SK-N-SH (cell line): ENCODE measurements around the gene HDAC6. TPM values are rescaled to one million over a fixed set of nuclear protein-coding genes. Genes with fewer than 3 reads are reported as not detected.

Experiments
- CTCF ChIA-PET: fragments of 300-600, 350-600 bp; formaldehyde crosslinking; extraction: SDS; loops from one replicate; lab custom pipeline; 2021; lab: Yijun Ruan, JAX
- POLR2A ChIA-PET: fragments of 350-600 bp; sonication (Branson Sonifier 250); formaldehyde crosslinking; extraction: SDS; loops from one replicate; lab custom pipeline; 2020; ENCODE audit warnings: antibody characterized with exemption, inconsistent platforms; lab: Yijun Ruan, JAX
- DNase-seq: peaks from one replicate; pipeline ENCODE4 v3.0.0; 2012
- H2AFZ ChIP-seq: fragments of 200-600 bp; sonication (generic); 2 replicates; pipeline ENCODE4 v1.8.1; 2016; ENCODE audit warnings: antibody characterized with exemption, mild to moderate bottlenecking, low read depth
- H3F3A ChIP-seq: fragments of 200-600 bp; sonication (generic); replicated peaks from 2 replicates; pipeline ENCODE3; 2016; ENCODE audit warnings: antibody characterized with exemption, mild to moderate bottlenecking; ENCODE audit not compliant: insufficient read depth
- H3K27ac ChIP-seq, 2 experiments: fragments of 200-500 bp in 1 of 2; fragments of 200-600 bp in 1 of 2; sonication (Bioruptor generic) in 1 of 2; sonication (generic), shearing (Covaris generic) in 1 of 2; 2 replicates each; pipeline versions ENCODE4 v1.5.1 to v1.6.1; 2014 to 2016; ENCODE audit warnings: low read depth in 2 of 2, inconsistent platforms in 1 of 2, low read length in 1 of 2, mild to moderate bottlenecking in 1 of 2, mixed read lengths in 1 of 2
- H3K27me3 ChIP-seq: fragments of 200-600 bp; sonication (generic), shearing (Covaris generic); 2 replicates; pipeline ENCODE4 v1.6.1; 2016; ENCODE audit warnings: mixed run types; ENCODE audit not compliant: insufficient read depth
- H3K36me3 ChIP-seq, 2 experiments: fragments of 200-500 bp in 1 of 2; fragments of 200-600 bp in 1 of 2; sonication (Bioruptor generic) in 1 of 2; sonication (generic) in 1 of 2; replicated peaks in 1 of 2; 2 replicates each; pipeline versions ENCODE3 to v1.5.1; 2014 to 2016; ENCODE audit warnings: low read length in 1 of 2, mild to moderate bottlenecking in 1 of 2; ENCODE audit not compliant: insufficient read depth in 2 of 2, control insufficient read depth in 1 of 2
- H3K4me1 ChIP-seq, 2 experiments: fragments of 200-500 bp in 1 of 2; fragments of 200-600 bp in 1 of 2; sonication (Bioruptor generic) in 1 of 2; sonication (generic), shearing (Covaris generic) in 1 of 2; 2 replicates each; pipeline versions ENCODE4 v1.5.1 to v1.6.1; 2014 to 2016; ENCODE audit warnings: low read depth in 1 of 2, low read length in 1 of 2, mixed run types in 1 of 2; ENCODE audit not compliant: insufficient read depth in 2 of 2, control insufficient read depth in 1 of 2
- H3K4me2 ChIP-seq: fragments of 200-600 bp; sonication (generic), shearing (Covaris generic); 2 replicates; pipeline ENCODE4 v1.6.1; 2017; ENCODE audit warnings: mixed run types
- H3K4me3 ChIP-seq, 2 experiments: fragments of 200-500 bp in 1 of 2; fragments of 200-600 bp in 1 of 2; sonication (Bioruptor generic) in 1 of 2; sonication (generic), shearing (Covaris generic) in 1 of 2; 2 replicates each; pipeline versions ENCODE4 v1.5.1 to v1.8.1; 2014 to 2016; ENCODE audit warnings: low read depth in 2 of 2, inconsistent platforms in 1 of 2, low read length in 1 of 2, mild to moderate bottlenecking in 1 of 2, mixed read lengths in 1 of 2, moderate library complexity in 1 of 2
- H3K79me2 ChIP-seq: fragments of 200-600 bp; sonication (generic); 2 replicates; pipeline ENCODE4 v1.8.1; 2017; ENCODE audit warnings: mild to moderate bottlenecking; ENCODE audit not compliant: insufficient read depth
- H3K9ac ChIP-seq: fragments of 200-600 bp; sonication (generic); 2 replicates; pipeline ENCODE4 v1.6.1; 2017; ENCODE audit warnings: mixed run types
- H3K9me2 ChIP-seq: fragments of 200-600 bp; sonication (generic); 2 replicates; pipeline ENCODE4 v1.6.1; 2017; ENCODE audit warnings: mixed run types
- H3K9me3 ChIP-seq: fragments of 200-600 bp; sonication (generic); 2 replicates; pipeline ENCODE4 v1.6.1; 2017; ENCODE audit warnings: mixed run types, mild to moderate bottlenecking, moderate library complexity
- H4K20me1 ChIP-seq: fragments of 200-600 bp; sonication (generic); 2 replicates; pipeline ENCODE4 v1.6.1; 2017; ENCODE audit warnings: mild to moderate bottlenecking, mixed run types; ENCODE audit not compliant: insufficient read depth
- ELF1 ChIP-seq: IDR thresholded peaks from 2 replicates; pipeline ENCODE4 v1.4.0; 2012
- EP300 ChIP-seq, 2 experiments: IDR thresholded peaks; 2 replicates each; pipeline versions ENCODE4 v1.4.0 to v1.6.1; 2012; ENCODE audit warnings: borderline replicate concordance in 1 of 2, low read depth in 1 of 2, low read length in 1 of 2
- EZH2phosphoT487 ChIP-seq: fragments of 200-600 bp; sonication (generic); IDR thresholded peaks from 2 replicates; pipeline ENCODE4 v1.6.1; 2017; ENCODE audit warnings: low read depth, mixed run types, mild to moderate bottlenecking, antibody characterized with exemption, moderate library complexity, borderline replicate concordance
- FOXJ3 ChIP-seq: sonication (generic); formaldehyde crosslinking; IDR thresholded peaks from 2 replicates; pipeline ENCODE4 v1.5.1; 2020; ENCODE audit warnings: mild to moderate bottlenecking, missing genetic modification reagents
- IRF3 ChIP-seq: fragments of 150-350 bp; IDR thresholded peaks from 2 replicates; pipeline ENCODE4 v1.6.1; 2016; ENCODE audit warnings: mild to moderate bottlenecking, low read depth, low read length
- MEF2A ChIP-seq: IDR thresholded peaks from 2 replicates; pipeline ENCODE4 v1.4.0; 2012; ENCODE audit warnings: low read depth, borderline replicate concordance
- MXI1 ChIP-seq: IDR thresholded peaks from 2 replicates; pipeline ENCODE4 v1.6.1; 2012; ENCODE audit warnings: mild to moderate bottlenecking, low read depth, low read length, improper control_type of control experiment
- NRF1 ChIP-seq: IDR thresholded peaks from 2 replicates; pipeline ENCODE4 v1.6.1; 2012; ENCODE audit warnings: low read depth, mild to moderate bottlenecking, low read length
- POLR2AphosphoS5 ChIP-seq: IDR thresholded peaks from 2 replicates; pipeline ENCODE4 v1.6.1; 2012; ENCODE audit warnings: low read depth, low read length
- RFX5 ChIP-seq: IDR thresholded peaks from 2 replicates; pipeline ENCODE4 v1.6.1; 2012; ENCODE audit warnings: mild to moderate bottlenecking, improper control_type of control experiment, low read length
- SMC3 ChIP-seq: IDR thresholded peaks from 2 replicates; pipeline ENCODE4 v1.6.1; 2012; ENCODE audit warnings: low read depth, low read length, improper control_type of control experiment
- TAF1 ChIP-seq: IDR thresholded peaks from 2 replicates; pipeline ENCODE4 v1.6.1; 2012; ENCODE audit warnings: low read depth, mild to moderate bottlenecking, low read length, moderate library complexity, borderline replicate concordance
- WGBS: methylation state at CpG from one replicate; pipeline ENCODE4 v1.1.6; 2017; ENCODE audit warnings: low lambda C conversion rate; 5-methylcytosine and 5-hydroxymethylcytosine counted together
- polyA plus RNA-seq, 3 experiments: library from polyadenylated mRNA; depleted of rRNA; stranded (reverse); fragments of >200 nt; gene quantifications; 2 replicates each; pipeline ENCODE4 v1.2.3, GENCODE V29; 2012
- TF ChIP-seq, protein P1 (sequence below): IDR thresholded peaks from 2 replicates; pipeline ENCODE4 v1.4.0; 2012; ENCODE audit warnings: low read depth, borderline replicate concordance

Gene HDAC6
- polyA plus RNA-seq, 1 of the 3 experiments (the other 2 are of a cell fraction) = 34.0 TPM

DNA sequence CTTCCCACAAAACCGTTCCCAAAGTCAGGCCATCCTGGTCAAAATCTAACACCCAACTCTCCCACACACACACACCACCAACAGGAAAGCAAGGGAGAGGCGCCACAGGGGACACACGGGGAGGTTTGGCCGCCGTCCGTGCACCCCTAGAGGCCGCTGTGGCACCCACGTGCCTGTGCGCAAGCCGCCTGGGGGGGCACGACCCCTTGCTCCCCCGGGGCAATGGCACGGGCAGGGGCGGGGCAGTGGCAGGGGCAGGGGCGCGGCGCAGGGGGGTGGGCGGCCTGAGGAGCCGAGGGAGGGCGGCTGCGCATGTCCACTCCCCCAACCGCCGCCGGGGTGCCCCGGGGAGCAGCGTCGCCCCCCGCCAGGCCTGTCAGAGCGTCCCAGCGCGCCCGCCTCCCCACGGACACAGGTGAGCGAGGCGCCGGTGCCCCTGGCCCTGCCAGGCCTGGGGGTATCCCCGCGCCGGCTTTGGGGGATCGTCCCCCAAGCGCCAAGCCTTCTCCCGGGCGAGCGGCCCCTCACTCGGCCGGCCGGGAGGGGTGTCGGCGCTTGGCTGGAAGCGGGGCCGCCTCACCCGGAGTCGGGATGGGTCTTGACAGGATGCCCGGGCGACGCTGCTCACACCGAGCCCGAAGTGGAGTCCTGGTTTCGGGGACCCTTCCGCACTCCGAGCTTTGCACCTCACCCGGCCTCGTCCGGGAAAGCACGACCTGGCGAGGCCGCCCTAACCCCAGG is 24.4 kb downstream of the HDAC6 start, which contains the start of gene ERAS:
Gene ERAS (plus strand): TSS at position 379 of the 741 bp plus-strand sequence. CDS start 2,611 bp downstream, outside the sequence.
- no peak within 1 kb of the TSS for H2AFZ ChIP-seq
- POLR2A ChIA-PET = no interaction called here

GRCh38 chrX:48826876-48827653 is 25.2 kb downstream of the HDAC6 start:
- H4K20me1 ChIP-seq = no peaks in the 10 kb centered on the region

More for the DNA sequence above, 24.4 kb downstream of the HDAC6 start, which contains the start of gene ERAS:
- Histone ChIP-seq H3K36me3 (no peaks in the 10 kb centered on the region), H3K79me2 (no peaks in the 10 kb centered on the region), H3F3A (no peaks in the 10 kb centered on the region), H3K9me3 (no peaks in the 10 kb centered on the region), H3K4me3 (no peak within 1 kb of the TSS), H3K4me2 (no peak within 1 kb of the TSS), H3K9ac (no peak within 1 kb of the TSS), H4K20me1 (no peaks in the 10 kb centered on the region), H3K27ac (no peak within 1 kb of the TSS), H3K4me1 (no peaks in the 10 kb centered on the region), H3K9me2 (no peaks in the 10 kb centered on the region), H3K27me3 (peaks cover 10% of the 10 kb centered on the region; the same call in 1 of the 2 replicates)
- DNase-seq = peak; percentile 34
- TF ChIP-seq TAF1 (no peak), FOXJ3 (CRISPR knock-in tag) (no peak), MEF2A (no peak), RFX5 (no peak), IRF3 (no peak), EP300 (IDR thresholded peaks at IDR 0.05; ENCODE audit: borderline replicate concordance in 1 of 2, low read depth in 1 of 2, low read length in 1 of 2) (no peak), ELF1 (no peak), POLR2AphosphoS5 (no peak), EZH2phosphoT487 (no peak), MXI1 (no peak)
- TF ChIP-seq, protein P1, sequence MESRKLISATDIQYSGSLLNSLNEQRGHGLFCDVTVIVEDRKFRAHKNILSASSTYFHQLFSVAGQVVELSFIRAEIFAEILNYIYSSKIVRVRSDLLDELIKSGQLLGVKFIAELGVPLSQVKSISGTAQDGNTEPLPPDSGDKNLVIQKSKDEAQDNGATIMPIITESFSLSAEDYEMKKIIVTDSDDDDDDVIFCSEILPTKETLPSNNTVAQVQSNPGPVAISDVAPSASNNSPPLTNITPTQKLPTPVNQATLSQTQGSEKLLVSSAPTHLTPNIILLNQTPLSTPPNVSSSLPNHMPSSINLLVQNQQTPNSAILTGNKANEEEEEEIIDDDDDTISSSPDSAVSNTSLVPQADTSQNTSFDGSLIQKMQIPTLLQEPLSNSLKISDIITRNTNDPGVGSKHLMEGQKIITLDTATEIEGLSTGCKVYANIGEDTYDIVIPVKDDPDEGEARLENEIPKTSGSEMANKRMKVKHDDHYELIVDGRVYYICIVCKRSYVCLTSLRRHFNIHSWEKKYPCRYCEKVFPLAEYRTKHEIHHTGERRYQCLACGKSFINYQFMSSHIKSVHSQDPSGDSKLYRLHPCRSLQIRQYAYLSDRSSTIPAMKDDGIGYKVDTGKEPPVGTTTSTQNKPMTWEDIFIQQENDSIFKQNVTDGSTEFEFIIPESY = no peak
- CTCF ChIA-PET = interaction anchor here (1.2 kb wide), 1 partner anchor 8 kb away, joined by 3 read pairs; no protein-coding TSS in a partner anchor
- 68% methylated on average over 23 of the region's 67 CpGs for WGBS

More at GRCh38 chrX:48826876-48827653, 25.2 kb downstream of the HDAC6 start:
- 73% methylated on average over 42 of the region's 73 CpGs for WGBS
- POLR2A ChIA-PET = no interaction called here
- H3K4me3 ChIP-seq = no peak overlapping the region
- H3K4me2 ChIP-seq = no peak overlapping the region
- no peaks in the 10 kb centered on the region for H3K9me2 ChIP-seq
- H3K27me3 ChIP-seq = peaks cover 10% of the 10 kb centered on the region; the same call in 1 of the 2 replicates
- H3K9me3 ChIP-seq = no peaks in the 10 kb centered on the region
- peak; percentile 30 for DNase-seq
- no peak overlapping the region for H3K27ac ChIP-seq
- no peak overlapping the region for H2AFZ ChIP-seq
- TF ChIP-seq NRF1 (no peak), SMC3 (no peak)
- CTCF ChIA-PET = no interaction called here
- H3K9ac ChIP-seq = no peak overlapping the region
- H3K79me2 ChIP-seq = no peaks in the 10 kb centered on the region
- H3F3A ChIP-seq = no peaks in the 10 kb centered on the region
- H3K4me1 ChIP-seq = no peaks in the 10 kb centered on the region
- H3K36me3 ChIP-seq = no peaks in the 10 kb centered on the region
